NCI-H128 (cell line): ENCODE measurements around the gene CLSTN2.

Source experiments
- DNase-seq: peaks from one replicate; lab custom pipeline; 2025; ENCODE audit not compliant: unreplicated experiment; lab: John Stamatoyannopoulos, UW

CLSTN2 gene

DNA sequence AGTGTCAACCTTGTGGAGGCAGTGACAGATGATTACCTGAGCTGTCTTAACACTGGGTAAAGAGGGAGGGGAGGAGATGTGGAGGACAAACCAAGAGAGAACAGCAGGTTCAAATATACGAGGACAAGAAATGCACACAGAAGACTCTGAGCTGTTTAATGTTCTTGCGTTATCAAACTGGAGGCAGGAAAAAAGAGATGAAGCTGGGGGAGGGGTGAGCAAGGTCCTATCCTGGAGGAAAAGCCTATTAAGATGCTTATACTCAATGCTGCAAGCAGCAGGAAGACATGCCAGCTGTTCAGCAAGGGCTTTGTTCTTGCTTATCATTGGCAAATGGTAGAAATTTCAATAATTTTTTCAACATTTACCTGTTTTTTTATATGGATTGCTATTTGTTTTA, 397.1 kb downstream of the CLSTN2 start:
- DNase-seq = no peak

DNA sequence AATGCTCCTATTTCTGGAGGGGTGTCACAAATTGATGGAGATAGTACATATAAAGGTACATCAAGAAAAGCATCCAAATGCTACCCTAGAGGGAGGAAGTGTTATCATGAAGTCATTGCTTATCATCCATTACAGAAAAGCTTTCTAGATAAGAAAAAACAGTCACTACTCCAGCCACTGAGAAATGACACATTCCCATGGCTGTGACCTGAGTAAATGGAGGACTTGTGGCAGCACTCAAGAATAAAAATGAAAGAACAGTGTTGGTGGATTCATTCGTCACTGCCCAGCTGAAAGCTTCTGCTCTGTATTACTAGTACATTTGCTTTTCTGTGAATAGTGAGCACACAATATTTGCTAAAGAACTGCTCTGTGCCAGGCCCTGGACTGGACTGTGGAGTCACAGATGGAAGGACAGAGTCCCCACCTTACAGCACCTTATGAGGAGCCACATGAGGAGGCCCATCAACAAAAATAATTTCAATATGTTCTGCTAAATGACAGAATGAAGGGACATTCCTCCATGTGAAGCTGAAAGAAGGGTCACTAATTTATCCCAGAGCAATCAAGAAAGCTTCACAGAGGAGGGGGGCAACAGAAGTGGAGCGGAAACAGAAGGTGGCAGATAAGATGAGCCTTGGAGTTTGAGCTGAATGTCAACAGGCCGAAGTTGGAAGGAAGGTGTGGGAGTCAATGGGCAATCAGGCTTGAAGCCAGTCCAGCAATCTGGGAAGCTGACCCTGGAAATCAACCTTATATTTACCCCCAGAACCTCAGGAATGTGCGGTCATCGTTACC, 399.3 kb downstream of the CLSTN2 start:
- DNase-seq = no peak

DNA sequence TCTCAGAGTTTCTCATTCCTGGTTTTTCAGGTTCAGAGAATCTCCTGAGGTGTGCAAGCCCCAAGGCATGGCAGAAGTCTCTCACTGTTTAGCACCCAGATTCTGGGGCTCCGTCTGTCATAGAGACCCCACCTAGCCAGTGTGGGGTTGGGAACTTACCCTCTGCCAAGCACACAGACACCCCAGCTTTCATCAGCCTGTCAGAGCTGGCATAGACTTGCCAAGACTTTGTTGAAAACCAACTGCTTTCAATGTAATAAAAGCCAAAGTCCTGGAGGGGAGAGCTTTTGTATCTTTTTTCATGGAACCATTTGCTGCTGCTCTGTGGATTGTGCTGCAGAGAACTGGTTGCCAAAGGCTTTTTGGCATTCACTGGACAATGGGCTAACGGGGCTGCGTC, 401.5 kb downstream of the CLSTN2 start:
- DNase-seq = no peak

DNA sequence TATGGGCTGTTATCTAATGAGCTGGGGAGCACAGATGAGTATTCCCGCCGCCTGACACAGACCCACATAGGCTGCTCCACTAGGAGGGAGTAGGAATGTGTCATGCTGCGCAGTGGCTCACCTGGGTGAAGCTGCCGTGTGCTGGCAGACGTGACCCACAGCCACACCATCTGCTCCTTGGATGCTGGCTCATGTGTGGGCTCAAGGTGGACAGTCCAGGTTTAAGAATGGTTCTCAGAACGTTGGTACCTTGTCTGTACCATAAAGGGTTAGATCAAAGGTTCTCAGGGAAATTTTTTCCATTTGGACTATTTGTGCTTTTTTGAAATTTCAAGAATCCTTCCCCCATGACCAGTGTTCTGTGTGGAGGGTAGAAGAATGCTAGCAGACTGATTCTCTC, 403.9 kb downstream of the CLSTN2 start:
- no peak for DNase-seq

DNA sequence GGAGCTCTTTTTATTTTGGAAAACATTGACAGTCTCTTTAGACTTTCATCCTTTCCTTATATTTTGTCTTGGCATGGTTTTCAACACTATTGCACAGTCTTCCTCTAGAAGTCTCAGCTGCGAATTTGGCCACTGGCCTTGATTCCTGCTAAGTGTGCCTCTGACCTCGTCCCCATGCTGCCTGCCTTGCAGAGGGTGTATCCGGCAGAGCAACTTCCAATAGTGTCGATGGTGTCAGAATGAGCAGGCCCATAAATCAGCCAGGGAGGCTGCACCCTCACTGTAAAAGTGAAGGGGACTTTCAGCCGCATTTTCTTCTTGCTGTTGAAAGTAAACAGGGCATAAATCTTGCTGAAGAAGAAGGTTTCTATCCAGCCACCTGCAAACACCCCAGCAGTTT, 406.2 kb downstream of the CLSTN2 start:
- DNase-seq = no peak

DNA sequence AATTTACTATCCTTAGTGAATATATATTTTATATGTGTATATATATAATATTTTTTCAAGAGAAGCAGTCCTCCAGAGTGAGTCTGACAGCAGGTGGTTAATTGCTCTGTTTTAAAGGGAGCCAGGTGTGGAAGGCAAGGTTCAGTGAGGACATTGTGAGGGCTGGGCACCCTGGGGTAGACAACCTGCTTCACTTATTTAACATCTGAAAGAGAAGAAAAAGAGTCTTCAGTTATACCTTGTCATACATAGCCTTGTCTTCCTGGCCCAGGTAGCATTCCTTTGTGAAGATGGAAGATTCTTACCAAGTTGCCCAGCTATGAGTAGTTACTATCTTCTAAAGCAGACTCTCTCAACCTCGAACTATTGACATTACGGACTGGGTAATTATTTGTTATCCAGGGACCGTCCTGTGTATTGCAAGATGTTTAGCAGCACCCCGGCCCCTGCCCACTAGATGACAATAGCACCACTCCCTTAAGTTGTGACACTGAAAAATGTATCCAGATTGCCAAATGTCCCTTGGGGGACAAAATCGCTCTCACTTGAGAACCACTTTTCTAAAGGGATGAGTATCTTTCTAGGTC, 406.9 kb downstream of the CLSTN2 start:
- no peak for DNase-seq

DNA sequence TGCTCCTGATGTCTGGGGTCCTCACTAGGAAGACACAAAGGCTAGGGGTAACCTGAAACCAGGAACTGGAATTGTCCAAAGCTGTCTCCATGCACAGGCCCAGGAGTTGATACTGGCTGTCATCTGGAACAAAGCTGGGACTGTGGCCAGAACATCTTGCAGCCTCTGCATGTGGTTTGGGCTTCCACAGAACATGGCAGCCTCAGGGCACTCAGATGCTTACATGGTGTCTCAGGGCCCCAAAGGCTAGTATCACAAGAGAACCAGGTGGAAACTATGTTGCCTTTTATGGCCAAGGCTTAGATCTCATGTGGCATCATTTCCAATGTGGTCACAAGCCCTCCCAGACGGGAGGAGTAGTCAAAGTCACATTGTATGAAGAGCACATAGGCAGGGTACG, 407.7 kb downstream of the CLSTN2 start:
- DNase-seq = no peak

DNA sequence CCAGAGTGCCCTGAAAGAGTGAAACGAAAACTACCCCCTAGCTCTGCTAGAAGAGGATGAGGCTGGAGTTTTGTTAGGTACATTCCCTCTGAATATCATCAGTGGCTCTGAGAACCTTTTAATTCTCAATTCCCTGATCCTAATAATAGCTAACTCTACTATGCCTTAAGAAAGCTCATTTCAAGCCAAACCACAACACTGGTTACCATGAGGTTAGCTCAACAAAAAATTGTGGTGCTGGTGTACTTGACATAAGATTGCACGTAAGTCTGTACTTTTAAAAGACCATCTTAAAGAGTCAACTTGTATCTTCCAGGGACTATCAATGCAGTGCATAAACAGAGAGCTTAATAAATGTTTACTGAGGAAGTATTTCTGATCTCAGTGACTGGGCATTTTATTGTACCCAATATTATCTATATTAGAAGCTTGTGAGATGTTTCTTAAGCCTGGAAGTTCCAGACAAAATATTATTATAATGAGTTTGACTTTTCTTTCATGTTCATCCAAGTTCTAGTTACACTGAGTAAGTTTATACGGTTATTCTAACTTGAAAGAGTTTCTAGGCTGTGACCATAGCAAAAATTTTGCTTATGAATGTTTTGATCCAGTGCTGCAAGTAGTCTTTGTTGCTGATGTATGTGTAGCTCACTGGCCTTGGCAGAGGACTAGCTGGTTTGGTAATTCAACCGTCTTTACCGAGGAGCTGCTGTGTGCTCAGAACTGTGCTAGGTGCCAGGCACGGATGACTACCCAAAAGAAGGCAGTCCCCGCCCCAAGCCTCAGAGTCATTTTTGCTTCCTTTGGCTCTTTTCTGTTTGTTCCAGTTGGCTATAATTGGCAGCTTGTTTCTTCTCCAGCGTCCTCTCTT, 408.5 kb downstream of the CLSTN2 start:
- no peak for DNase-seq

DNA sequence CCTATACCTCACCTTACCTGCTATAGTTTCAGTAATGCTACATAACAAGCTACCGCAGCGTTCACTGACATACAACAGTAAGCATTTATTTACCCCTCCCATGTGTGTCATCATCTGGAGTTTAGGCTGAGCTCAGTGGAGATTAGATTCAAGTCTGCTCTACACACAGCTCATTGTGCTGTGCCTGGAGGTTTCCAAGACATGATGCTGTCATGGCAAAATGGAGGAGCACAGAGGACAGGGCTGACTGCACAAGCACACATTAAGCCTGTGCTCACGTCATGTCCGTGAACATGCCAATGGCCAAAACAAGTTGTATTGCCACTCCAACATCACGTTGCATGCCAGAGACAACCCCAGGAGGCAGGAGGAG, 409.1 kb downstream of the CLSTN2 start:
- no peak for DNase-seq

DNA sequence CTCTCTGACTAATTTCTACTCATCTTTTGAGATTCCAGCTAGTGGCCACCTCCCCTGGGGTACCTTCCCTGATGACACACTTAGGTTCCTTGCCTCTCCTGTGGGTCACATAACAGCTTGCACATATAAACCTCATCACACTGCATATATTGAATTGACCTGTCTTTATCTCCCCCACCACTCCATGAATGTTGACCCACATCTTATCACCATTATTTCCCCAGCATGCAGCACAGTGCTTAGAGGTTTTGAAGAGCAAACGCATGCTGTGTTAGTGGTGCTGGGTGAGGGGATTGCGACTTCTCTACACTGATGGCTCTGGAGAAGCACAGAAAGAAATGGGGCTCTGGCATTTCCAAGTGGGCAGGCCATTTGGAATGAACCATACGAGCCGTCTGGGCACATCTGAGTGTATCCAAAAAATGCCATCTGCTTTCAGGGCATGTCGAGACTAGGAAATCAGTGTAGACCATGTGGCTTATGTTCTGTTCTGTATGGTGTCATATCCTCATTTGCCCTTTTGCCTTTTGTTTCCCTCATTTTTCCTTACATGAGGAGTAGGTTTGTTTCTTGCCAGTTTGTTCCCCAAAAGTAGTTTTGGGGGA, 409.7 kb downstream of the CLSTN2 start:
- no peak for DNase-seq

DNA sequence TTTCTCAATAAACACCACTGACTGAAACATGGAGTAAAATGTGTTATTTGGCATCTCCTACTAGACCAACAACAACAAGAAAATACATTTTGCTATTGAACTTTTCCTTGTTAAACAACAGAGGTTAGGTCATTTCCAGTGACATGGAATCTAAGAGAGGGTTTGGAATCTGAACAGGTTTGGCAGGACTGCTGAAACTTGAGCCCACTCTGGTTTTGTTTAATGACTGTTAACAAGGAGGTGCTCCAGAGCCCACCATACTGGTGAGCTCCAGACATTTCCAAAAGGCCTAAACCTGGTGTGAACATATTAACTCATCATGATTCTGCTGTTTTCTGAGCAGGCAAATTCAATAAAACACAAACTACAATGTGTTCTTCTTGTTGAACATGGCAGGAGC, 412.2 kb downstream of the CLSTN2 start:
- no peak for DNase-seq

DNA sequence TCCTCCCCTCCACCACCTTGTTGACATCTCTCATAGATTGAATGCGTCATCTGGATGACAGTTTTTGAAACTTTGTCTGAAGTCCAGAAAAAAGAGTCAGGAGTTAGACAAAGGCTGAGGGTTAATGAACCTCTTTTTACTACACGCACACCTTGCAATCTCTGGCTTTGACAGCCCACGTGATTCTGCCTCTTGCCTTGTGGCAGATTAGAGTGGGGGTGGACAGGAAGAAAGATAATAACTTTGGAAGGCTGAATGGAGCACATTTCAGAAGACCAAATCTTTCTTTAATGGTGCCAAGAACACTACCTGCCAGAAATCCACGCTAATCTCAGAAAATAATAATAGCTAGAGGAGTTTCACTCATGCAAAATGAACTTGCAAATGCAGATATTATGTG, 415.0 kb downstream of the CLSTN2 start:
- DNase-seq = no peak

DNA sequence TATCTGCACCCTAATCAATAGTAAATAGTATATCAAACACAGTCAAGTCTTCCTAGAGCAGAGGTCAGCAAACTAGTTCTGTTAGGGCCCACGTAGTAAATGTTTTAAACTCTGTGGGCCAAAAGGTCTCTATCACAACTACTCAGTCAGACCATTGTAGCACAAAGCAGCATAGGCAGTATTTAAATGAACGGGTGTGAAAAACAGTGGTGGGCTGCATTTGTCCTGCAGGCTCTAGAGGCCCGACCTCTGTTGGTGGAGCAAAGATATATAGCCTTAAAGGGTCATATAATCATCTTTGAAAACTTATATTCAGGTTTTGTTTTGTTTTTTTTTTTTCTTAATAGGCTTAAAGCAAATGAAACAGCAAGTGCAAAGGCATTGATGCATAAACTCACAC, 416.5 kb downstream of the CLSTN2 start:
- DNase-seq = no peak

DNA sequence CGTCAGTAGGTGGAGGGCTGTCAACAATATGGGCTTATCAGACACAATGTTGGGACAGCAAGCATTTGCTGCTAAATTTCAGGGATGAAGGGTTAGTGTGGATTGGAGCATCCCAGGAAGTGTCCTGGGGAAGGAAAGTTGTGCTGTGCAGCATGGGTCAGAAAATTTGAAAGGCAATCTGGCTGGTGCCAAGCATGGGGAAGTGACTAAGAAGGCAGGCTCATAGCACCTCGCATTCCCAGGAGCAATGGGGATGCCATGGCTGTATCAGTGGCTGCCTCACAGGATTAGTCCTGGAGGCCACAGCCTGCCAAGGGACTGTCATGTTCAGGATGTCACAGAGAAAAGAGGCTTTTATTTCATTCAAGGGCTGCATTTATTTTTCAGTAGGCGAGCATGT, 420.5 kb downstream of the CLSTN2 start:
- no peak for DNase-seq

DNA sequence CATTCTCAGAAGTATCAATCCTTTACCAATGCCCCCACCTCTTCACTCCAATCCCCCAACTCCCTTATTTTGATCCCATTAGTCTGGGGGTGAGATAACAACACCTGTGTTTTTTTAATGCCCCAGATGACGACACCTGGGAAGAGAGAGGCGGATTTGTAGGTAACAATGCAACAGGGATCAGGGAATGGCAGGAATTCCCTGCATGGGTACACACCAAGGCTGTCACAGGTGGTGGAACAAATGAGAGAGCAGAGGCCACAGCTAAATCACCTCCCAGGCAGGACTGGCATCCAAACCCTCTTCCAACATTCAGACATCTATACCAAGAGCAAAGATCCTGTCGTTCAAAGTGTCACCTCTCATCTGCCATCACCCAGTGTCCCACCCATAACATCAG, 423.7 kb downstream of the CLSTN2 start:
- no peak for DNase-seq

DNA sequence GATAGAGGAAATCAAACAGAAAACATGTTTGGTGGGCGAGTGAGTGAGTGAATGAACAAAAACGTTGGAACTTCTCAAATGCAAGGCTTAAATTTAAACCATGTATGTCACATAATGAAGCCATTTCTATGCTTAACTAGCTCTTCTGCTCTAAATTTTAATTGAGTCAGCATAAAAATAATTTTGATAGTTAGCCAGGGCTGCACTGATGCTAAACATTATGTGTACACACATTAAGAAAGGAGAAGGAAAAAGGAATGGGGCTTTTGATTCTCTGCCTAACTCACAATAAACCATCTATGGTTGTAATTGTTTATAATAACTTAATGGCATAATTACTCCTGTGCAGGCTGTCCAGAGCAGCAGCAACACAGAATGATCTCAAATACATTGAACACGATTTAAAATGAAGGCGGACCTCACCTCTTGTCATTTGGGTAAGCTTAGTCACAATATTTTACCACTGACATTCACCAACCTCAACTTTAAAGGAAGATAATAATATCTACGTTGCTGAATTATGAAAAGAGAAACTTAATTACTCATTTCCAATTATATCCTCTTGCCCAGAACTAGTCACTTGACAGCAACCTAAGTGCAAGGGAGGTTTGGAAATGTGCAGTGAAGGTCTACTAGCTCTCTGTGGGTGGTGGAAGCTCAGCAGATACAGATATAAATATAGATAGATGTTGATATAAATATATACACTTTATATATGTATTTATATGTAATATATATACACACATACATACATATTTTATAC, 424.4 kb downstream of the CLSTN2 start:
- DNase-seq = no peak

DNA sequence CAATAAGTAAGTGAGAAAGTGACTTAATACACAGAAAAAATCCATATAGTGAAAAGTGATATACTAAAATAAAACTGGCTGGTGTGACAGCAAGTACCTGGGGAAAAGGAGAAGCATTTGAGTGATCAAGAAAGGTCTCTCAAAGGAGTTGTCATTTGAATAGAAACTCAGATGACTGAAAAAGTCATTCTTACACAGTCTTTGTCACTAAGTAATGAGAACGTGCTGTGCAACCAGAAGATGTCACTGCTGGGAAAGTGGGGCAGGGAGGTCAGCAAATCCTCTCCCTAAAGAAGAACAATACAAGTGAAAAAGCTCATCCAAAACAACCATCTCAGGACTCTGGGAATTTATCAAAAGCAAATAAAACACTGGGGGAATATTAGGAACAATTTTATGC, 425.3 kb downstream of the CLSTN2 start:
- DNase-seq = no peak

DNA sequence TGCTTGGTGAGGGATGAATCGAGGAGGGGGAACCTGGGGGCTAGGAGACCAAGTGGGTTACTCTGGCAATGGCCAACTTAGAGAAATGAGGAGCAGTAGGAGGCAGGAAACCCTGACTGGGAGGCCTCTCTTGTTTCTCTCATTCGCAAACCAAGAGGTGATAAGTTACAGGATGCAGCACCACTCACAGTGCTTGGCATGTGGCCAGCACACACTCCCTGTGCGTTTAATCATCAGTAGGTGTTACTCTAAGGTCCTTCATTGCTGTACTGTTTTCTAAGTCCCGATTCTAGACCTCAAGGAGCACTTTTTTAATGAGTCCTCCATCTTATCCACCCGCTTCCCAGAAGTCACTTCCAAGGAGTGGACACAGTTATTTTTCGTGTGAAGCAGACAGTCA, 428.8 kb downstream of the CLSTN2 start:
- no peak for DNase-seq

DNA sequence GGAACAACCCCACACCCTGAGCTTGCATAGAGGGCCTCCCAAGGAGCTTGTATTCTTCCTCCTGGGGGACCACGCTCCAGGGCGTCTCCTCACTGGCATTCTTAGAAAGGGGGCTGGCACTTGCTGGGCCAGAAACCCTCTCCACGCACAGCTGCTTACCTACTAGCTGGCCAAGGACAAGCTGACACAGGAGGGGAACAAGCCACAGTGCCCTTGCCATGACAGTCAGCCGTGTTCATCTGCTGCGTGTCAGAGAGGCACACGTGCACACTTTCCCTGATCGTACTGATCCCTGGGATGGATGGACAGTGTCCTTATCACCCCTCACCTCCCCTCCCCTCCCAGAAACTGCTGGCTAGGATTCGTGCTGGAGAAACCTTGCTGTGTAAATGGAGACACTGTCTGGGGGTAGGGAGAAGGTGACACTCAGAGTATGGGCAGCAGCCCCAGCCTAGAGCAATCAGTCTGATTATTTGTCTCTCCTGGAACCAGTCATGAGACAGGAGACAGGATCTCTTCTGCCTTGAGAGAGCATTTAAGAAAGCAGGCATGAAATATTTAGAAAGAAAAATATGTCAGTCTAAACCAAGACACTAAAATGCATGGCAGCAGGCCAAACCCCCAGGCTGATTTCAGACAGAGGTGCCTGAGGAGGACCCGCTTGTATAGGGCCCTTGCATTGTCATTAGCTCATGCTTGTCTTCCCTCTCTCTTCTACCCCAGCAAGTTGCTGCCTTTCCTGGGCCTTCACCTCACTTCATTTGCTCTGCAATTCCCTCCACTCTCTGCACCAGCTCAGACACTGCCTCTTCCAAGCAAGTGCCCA, 431.1 kb downstream of the CLSTN2 start:
- DNase-seq = no peak

DNA sequence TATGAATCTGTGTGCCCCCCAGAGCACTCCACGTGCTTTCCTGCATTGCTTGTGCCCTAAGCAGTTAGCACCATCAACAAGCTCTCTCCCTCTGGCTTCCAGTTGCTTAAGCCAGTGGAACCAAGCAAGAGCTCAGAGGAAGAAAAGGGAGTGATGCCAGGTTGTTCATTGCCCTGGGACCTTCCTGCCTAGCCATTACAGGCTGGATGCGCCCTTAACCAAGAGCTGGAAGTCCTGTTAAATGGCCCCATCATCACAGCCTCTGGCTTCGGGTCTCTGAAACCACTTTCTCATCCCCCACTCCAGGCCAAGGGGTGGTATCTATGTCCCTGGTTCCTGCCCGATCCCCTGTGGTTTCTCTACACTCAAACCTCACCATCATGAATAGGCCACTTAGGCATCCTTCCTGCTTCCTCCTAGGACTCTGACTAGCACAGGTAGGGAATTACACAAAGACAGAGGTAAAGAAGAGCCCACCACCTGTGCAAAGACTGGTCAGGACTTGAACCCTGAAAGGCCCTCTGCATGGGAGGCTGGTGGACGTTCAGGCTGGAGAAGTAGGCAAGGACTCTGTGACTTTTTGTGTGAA, 433.3 kb downstream of the CLSTN2 start:
- no peak for DNase-seq
